Measurements from ENCODE around the gene SNAPC1. TPM values are rescaled to one million over a fixed set of nuclear protein-coding genes. Genes with fewer than 3 reads are reported as not detected.

SNAPC1 gene
- total RNA-seq, 2 experiments from 2014 or later, result 8.7 to 9.2 TPM

GRCh38 chr14:61765225-61765943 lies 3.2 kb downstream of the SNAPC1 start:
- no peak for DNase-seq
- H3K27ac Mint-ChIP-seq, result no peak overlapping the region
- no peaks in the 10 kb centered on the region for H3K27me3 Mint-ChIP-seq (ENCODE audit: low read depth)
- CTCF ChIA-PET, result interaction anchor here (3.3 kb wide), 1 partner anchor 72 kb away, joined by 15 read pairs; no protein-coding TSS in a partner anchor
- H3K9me3 Mint-ChIP-seq, result no peaks in the 10 kb centered on the region
- no peak overlapping the region for H3K4me3 Mint-ChIP-seq
- intact Hi-C loops (cut with micrococcal nuclease), result loop anchor here (10.0 kb wide), 1 partner anchor 359 kb away; no protein-coding TSS in a partner anchor
- H3K4me1 Mint-ChIP-seq (ENCODE audit: low read depth), result peaks cover 40% of the 10 kb centered on the region
- peaks cover 21% of the 10 kb centered on the region for H3K36me3 Mint-ChIP-seq (ENCODE audit: low read depth)

- no peaks in the 10 kb centered on the region for H3K9me3 Mint-ChIP-seq
- H3K27ac Mint-ChIP-seq, result no peak overlapping the region
- H3K27me3 Mint-ChIP-seq (ENCODE audit: low read depth), result no peaks in the 10 kb centered on the region
- H3K36me3 Mint-ChIP-seq (ENCODE audit: low read depth), result peaks cover 21% of the 10 kb centered on the region
- no peak overlapping the region for H3K4me3 Mint-ChIP-seq
- intact Hi-C loops (cut with micrococcal nuclease), result loop anchor here (10.0 kb wide), 1 partner anchor 359 kb away; no protein-coding TSS in a partner anchor
- CTCF ChIA-PET, result interaction anchor here (3.3 kb wide), 1 partner anchor 71 kb away, joined by 15 read pairs; no protein-coding TSS in a partner anchor
- DNase-seq, result no peak
- H3K4me1 Mint-ChIP-seq (ENCODE audit: low read depth), result peaks cover 40% of the 10 kb centered on the region
These were observed 3.9 kb downstream of the SNAPC1 start for GRCh38 chr14:61766151-61766550.

GRCh38 chr14:61768240-61768639 lies 6.0 kb downstream of the SNAPC1 start:
- Mint-ChIP-seq H3K4me3 (no peak overlapping the region), H3K27ac (no peak overlapping the region), H3K27me3 (ENCODE audit: low read depth) (no peaks in the 10 kb centered on the region), H3K4me1 (ENCODE audit: low read depth) (peaks cover 27% of the 10 kb centered on the region), H3K9me3 (no peaks in the 10 kb centered on the region), H3K36me3 (ENCODE audit: low read depth) (peaks cover 25% of the 10 kb centered on the region)
- CTCF ChIA-PET, result interaction anchor here (1.9 kb wide), 1 partner anchor 69 kb away, joined by 11 read pairs; no protein-coding TSS in a partner anchor
- no peak for DNase-seq
- intact Hi-C loops (cut with micrococcal nuclease), result loop anchor here (10.0 kb wide), 1 partner anchor 357 kb away; no protein-coding TSS in a partner anchor

- peaks cover 13% of the 10 kb centered on the region for H3K4me1 Mint-ChIP-seq (ENCODE audit: low read depth)
- H3K27me3 Mint-ChIP-seq (ENCODE audit: low read depth), result no peaks in the 10 kb centered on the region
- H3K9me3 Mint-ChIP-seq, result no peaks in the 10 kb centered on the region
- no peak overlapping the region for H3K4me3 Mint-ChIP-seq
- intact Hi-C loops (cut with micrococcal nuclease), result loop anchor here (10.0 kb wide), 1 partner anchor 355 kb away; no protein-coding TSS in a partner anchor
- no peak overlapping the region for H3K27ac Mint-ChIP-seq
- H3K36me3 Mint-ChIP-seq (ENCODE audit: low read depth), result peaks cover 33% of the 10 kb centered on the region
- DNase-seq, result no peak
- CTCF ChIA-PET, result no interaction called here
These were observed 7.7 kb downstream of the SNAPC1 start for GRCh38 chr14:61769893-61770292.

- CTCF ChIA-PET, result interaction anchor here (1.1 kb wide), 1 partner anchor 12 kb away, joined by 3 read pairs; the partner anchor contains the start of gene SNAPC1
- Mint-ChIP-seq H3K4me3 (no peak overlapping the region), H3K27ac (no peak overlapping the region), H3K9me3 (no peaks in the 10 kb centered on the region), H3K4me1 (ENCODE audit: low read depth) (peaks cover 13% of the 10 kb centered on the region), H3K36me3 (ENCODE audit: low read depth) (peaks cover 37% of the 10 kb centered on the region), H3K27me3 (ENCODE audit: low read depth) (no peaks in the 10 kb centered on the region)
- intact Hi-C loops (cut with micrococcal nuclease), result no loop called here
- no peak for DNase-seq
These were observed 12.6 kb downstream of the SNAPC1 start for GRCh38 chr14:61774861-61775260.

- Mint-ChIP-seq H3K36me3 (ENCODE audit: low read depth) (peaks cover 41% of the 10 kb centered on the region), H3K27me3 (ENCODE audit: low read depth) (no peaks in the 10 kb centered on the region), H3K9me3 (no peaks in the 10 kb centered on the region), H3K4me3 (no peak overlapping the region), H3K27ac (peak overlapping the region; percentile 77), H3K4me1 (ENCODE audit: low read depth) (peaks cover 35% of the 10 kb centered on the region)
- peak; percentile 50 for DNase-seq
- CTCF ChIA-PET, result interaction anchor here (0.9 to 1.1 kb wide), 3 partner anchors 20 to 81 kb away, joined by 3 read pairs; no protein-coding TSS in a partner anchor
- intact Hi-C loops (cut with micrococcal nuclease), result no loop called here
These were observed 17.9 kb downstream of the SNAPC1 start for GRCh38 chr14:61780125-61780524.

- no peaks in the 10 kb centered on the region for H3K4me1 Mint-ChIP-seq (ENCODE audit: low read depth)
- intact Hi-C loops (cut with micrococcal nuclease), result no loop called here
- H3K27me3 Mint-ChIP-seq (ENCODE audit: low read depth), result no peaks in the 10 kb centered on the region
- H3K4me3 Mint-ChIP-seq, result no peak overlapping the region
- H3K27ac Mint-ChIP-seq, result no peak overlapping the region
- CTCF ChIA-PET, result interaction anchor here (0.6 to 1.1 kb wide), 3 partner anchors 93 to 1155 kb away, joined by 3 to 4 read pairs (median 3); no protein-coding TSS in a partner anchor
- peaks cover 6% of the 10 kb centered on the region for H3K36me3 Mint-ChIP-seq (ENCODE audit: low read depth)
- no peak for DNase-seq
- H3K9me3 Mint-ChIP-seq, result no peaks in the 10 kb centered on the region
These were observed 35.1 kb downstream of the SNAPC1 start for GRCh38 chr14:61797309-61797708.

- no peak overlapping the region for H3K4me3 Mint-ChIP-seq
- no peaks in the 10 kb centered on the region for H3K36me3 Mint-ChIP-seq (ENCODE audit: low read depth)
- no peaks in the 10 kb centered on the region for H3K27me3 Mint-ChIP-seq (ENCODE audit: low read depth)
- no peak for DNase-seq
- H3K9me3 Mint-ChIP-seq, result no peaks in the 10 kb centered on the region
- CTCF ChIA-PET, result interaction anchor here (0.7 kb wide), 1 partner anchor 506 kb away, joined by 3 read pairs; no protein-coding TSS in a partner anchor
- H3K27ac Mint-ChIP-seq, result no peak overlapping the region
- intact Hi-C loops (cut with micrococcal nuclease), result no loop called here
- H3K4me1 Mint-ChIP-seq (ENCODE audit: low read depth), result no peaks in the 10 kb centered on the region
These were observed 39.9 kb downstream of the SNAPC1 start for GRCh38 chr14:61802010-61802568.

GRCh38 chr14:61803755-61804154 lies 41.5 kb downstream of the SNAPC1 start:
- CTCF ChIA-PET, result no interaction called here
- Mint-ChIP-seq H3K9me3 (no peaks in the 10 kb centered on the region), H3K36me3 (ENCODE audit: low read depth) (no peaks in the 10 kb centered on the region), H3K27ac (no peak overlapping the region), H3K4me3 (no peak overlapping the region), H3K27me3 (ENCODE audit: low read depth) (no peaks in the 10 kb centered on the region), H3K4me1 (ENCODE audit: low read depth) (no peaks in the 10 kb centered on the region)
- intact Hi-C loops (cut with micrococcal nuclease), result no loop called here
- no peak for DNase-seq

- H3K27me3 Mint-ChIP-seq (ENCODE audit: low read depth), result peaks cover 3% of the 10 kb centered on the region
- no peaks in the 10 kb centered on the region for H3K9me3 Mint-ChIP-seq
- CTCF ChIA-PET, result no interaction called here
- H3K4me3 Mint-ChIP-seq, result no peak overlapping the region
- DNase-seq, result no peak
- H3K36me3 Mint-ChIP-seq (ENCODE audit: low read depth), result no peaks in the 10 kb centered on the region
- H3K4me1 Mint-ChIP-seq (ENCODE audit: low read depth), result no peaks in the 10 kb centered on the region
- H3K27ac Mint-ChIP-seq, result no peak overlapping the region
- intact Hi-C loops (cut with micrococcal nuclease), result no loop called here
These were observed 43.2 kb downstream of the SNAPC1 start for GRCh38 chr14:61805451-61805850.

GRCh38 chr14:61811882-61812346 lies 49.7 kb downstream of the SNAPC1 start:
- no peaks in the 10 kb centered on the region for H3K36me3 Mint-ChIP-seq (ENCODE audit: low read depth)
- intact Hi-C loops (cut with micrococcal nuclease), result no loop called here
- H3K27me3 Mint-ChIP-seq (ENCODE audit: low read depth), result peaks cover 43% of the 10 kb centered on the region
- H3K4me1 Mint-ChIP-seq (ENCODE audit: low read depth), result peaks cover 11% of the 10 kb centered on the region
- H3K4me3 Mint-ChIP-seq, result peak overlapping the region; percentile 76
- no peak for DNase-seq
- H3K27ac Mint-ChIP-seq, result no peak overlapping the region
- CTCF ChIA-PET, result no interaction called here
- H3K9me3 Mint-ChIP-seq, result no peaks in the 10 kb centered on the region

GRCh38 chr14:61812347-61813095 lies 50.3 kb downstream of the SNAPC1 start, which contains the start of gene SYT16:
TSS of gene SYT16 (plus strand) at chr14:61812703.
- no peaks in the 10 kb centered on the region for H3K9me3 Mint-ChIP-seq
- no peaks in the 10 kb centered on the region for H3K36me3 Mint-ChIP-seq (ENCODE audit: low read depth)
- H3K27ac Mint-ChIP-seq, result no peak within 1 kb of the TSS
- peaks cover 11% of the 10 kb centered on the region for H3K4me1 Mint-ChIP-seq (ENCODE audit: low read depth)
- CTCF ChIA-PET, result no interaction called here
- peak within 1 kb of the TSS; percentile 76 for H3K4me3 Mint-ChIP-seq
- H3K27me3 Mint-ChIP-seq (ENCODE audit: low read depth), result peaks cover 43% of the 10 kb centered on the region
- intact Hi-C loops (cut with micrococcal nuclease), result no loop called here
- peak; percentile 11 for DNase-seq

Data from activated naive CD4-positive, alpha-beta T cell treated with anti-CD3 and anti-CD28 coated beads for 36 hours (primary cell).